GM21528 (cell line): ENCODE data around the gene PDGFC.

Experiments
- ATAC-seq: cut with Tn5 transposase; IDR thresholded peaks from one replicate; pipeline ENCODE4 v1.9.1; 2021; ENCODE audit warnings: mild to moderate bottlenecking, moderate library complexity; ENCODE audit not compliant: unreplicated experiment, low FRiP score

PDGFC gene

GRCh38 chr4:156971676-156972378 lies at the start of gene PDGFC:
Gene PDGFC, minus strand, starts transcription at chr4:156971799. Its CDS starts 896 bp downstream, at chr4:156970903.
- no peak for ATAC-seq

- ATAC-seq = no peak
Observed at GRCh38 chr4:157020882-157021281, 49.3 kb upstream of the PDGFC start.

- no peak for ATAC-seq
Observed at GRCh38 chr4:157018920-157019490, 47.4 kb upstream of the PDGFC start.

- ATAC-seq = no peak
Observed at GRCh38 chr4:157014621-157015591, 43.3 kb upstream of the PDGFC start.

GRCh38 chr4:157013656-157014055 lies 42.1 kb upstream of the PDGFC start:
- no peak for ATAC-seq

GRCh38 chr4:157012781-157013180 lies 41.2 kb upstream of the PDGFC start:
- ATAC-seq = no peak

- no peak for ATAC-seq
Observed at GRCh38 chr4:157012296-157012695, 40.7 kb upstream of the PDGFC start.

- no peak for ATAC-seq
Observed at GRCh38 chr4:157010630-157011029, 39.0 kb upstream of the PDGFC start.

GRCh38 chr4:157005831-157006230 lies 34.2 kb upstream of the PDGFC start:
- no peak for ATAC-seq

- ATAC-seq = no peak
Observed at GRCh38 chr4:157005193-157005592, 33.6 kb upstream of the PDGFC start.

- no peak for ATAC-seq
Observed at GRCh38 chr4:157004279-157005161, 32.9 kb upstream of the PDGFC start.

- ATAC-seq = no peak
Observed at GRCh38 chr4:156999175-156999517, 27.5 kb upstream of the PDGFC start.

GRCh38 chr4:156998500-156999174 lies 27.0 kb upstream of the PDGFC start:
- no peak for ATAC-seq

- ATAC-seq = no peak
Observed at GRCh38 chr4:156992943-156993342, 21.3 kb upstream of the PDGFC start.

GRCh38 chr4:156991161-156991560 lies 19.6 kb upstream of the PDGFC start:
- no peak for ATAC-seq

- ATAC-seq = no peak
Observed at GRCh38 chr4:156983366-156983765, 11.8 kb upstream of the PDGFC start.

GRCh38 chr4:156981262-156981769 lies 9.7 kb upstream of the PDGFC start:
- ATAC-seq = no peak

- ATAC-seq = no peak
Observed at GRCh38 chr4:156977435-156978160, 6.0 kb upstream of the PDGFC start.

GRCh38 chr4:156976147-156976546 lies 4.5 kb upstream of the PDGFC start:
- ATAC-seq = no peak
